NAMALWA (cell line): ENCODE data around the gene CLTCL1.
A peak's percentile ranks its signal among the peaks of the same experiment; 100 is the strongest.

ENCODE experiments used
- DNase-seq: peaks from one replicate; pipeline ENCODE4 v3.0.0-alpha.2; 2015; ENCODE audit warnings: low spot score

The CLTCL1 gene

DNA sequence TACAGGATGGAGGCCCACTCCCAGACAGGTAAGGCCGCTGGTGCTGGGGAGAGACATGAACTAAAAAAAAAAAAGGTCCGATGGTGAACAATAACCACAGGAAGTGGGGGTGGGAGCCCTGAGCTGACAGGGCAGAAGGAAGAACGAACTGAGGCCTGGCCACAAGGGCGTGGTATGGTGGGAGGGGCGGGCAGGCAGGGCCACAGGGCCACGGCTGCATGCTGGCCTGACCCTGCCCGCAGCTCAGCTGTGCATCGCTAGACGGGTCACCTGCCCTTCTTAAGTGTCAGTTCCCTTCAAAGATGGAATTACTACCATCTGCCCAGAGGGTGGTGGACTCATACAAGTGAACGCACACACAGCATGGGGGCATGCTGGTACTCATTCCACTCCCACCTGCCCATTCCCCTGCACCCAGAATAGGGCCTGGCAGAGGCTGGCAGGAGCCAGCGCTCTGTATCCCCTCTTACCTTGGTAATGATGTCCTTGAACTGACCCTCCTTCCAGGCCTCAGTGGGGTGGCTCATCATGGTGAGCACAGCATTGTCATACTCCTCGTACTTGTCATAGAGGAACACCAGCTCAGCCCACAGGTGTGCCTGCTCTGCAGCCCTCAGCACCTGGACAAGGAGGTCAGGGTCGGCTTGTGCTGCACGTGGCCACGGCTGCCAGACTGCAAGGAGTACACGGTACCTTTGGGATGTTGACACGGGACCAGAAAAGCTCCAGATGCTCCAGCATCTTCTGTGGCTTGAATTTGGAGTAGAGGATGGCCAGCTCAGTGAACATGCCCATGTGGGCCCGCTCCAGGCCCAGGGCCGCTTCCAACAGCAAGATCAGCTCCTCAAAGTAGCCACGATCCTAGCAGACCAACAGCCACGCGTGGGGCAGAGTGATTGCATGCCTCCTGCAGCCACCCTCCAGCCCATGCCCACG, 95.5 kb downstream of the CLTCL1 start:
- no peak for DNase-seq

GRCh38 chr22:19194766-19195536, 96.6 kb downstream of the CLTCL1 start:
- DNase-seq, result no peak

DNA sequence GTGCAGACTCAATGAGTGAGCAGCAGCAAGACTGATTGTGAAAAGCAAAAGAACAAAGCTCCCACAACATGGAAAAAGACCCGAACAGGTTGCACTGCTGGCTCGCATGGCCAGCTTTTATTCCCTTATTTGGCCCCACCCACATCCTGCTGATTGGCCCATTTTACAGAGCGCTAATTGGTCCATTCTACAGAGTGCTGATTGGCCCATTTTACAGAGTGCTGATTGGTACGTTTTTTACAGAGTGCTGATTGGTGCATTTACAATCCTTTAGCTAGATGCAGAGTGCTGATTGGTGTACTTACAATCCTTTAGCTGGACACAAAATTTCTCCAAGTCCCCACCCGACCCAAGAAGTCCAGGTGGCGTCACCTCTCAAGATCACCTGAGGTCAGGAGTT, 97.6 kb downstream of the CLTCL1 start:
- peak; percentile 48 for DNase-seq

DNA sequence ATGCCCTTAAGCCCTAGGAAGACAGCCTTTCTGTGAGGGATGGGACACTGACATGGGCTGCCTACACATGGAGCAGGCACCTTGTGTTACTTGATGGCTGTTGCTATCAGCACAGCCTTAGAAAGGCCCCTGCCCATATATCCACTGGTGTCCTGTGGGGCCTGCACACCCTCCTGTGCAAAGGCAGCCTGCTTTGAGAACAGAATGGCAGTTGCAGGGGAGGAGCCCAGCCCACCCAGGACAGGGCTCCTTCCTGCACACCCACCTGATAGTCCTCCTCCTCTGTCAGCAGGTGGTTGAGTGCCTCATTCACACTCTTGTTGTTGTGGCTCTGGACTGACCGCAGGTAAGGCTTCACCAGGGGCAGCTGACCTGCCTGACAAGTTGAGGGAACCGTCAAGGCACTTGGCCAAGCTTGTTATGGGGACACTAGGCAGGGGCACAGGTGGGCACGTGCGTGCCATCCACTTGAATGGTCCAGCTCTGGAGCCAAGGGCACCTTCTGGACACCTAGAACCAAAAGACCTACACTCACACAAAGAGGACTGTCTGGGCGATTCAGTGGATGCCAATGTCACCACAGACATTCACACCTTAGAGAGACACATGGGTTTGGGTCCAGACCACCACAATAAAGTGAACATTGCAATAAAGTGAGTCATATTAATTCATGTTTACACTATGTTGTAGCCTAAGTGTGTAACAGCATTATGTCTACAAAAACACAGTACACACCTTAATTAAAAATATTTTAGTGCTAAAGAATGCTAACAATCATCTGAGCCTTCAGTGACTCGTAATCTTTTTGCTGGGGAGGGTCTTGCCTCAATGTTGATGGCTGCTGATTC, 103.6 kb downstream of the CLTCL1 start:
- DNase-seq, result no peak

GRCh38 chr22:19184276-19184997, 107.1 kb downstream of the CLTCL1 start:
- DNase-seq, result no peak

- no peak for DNase-seq
These were observed 108.3 kb downstream of the CLTCL1 start for GRCh38 chr22:19183216-19183615.

DNA sequence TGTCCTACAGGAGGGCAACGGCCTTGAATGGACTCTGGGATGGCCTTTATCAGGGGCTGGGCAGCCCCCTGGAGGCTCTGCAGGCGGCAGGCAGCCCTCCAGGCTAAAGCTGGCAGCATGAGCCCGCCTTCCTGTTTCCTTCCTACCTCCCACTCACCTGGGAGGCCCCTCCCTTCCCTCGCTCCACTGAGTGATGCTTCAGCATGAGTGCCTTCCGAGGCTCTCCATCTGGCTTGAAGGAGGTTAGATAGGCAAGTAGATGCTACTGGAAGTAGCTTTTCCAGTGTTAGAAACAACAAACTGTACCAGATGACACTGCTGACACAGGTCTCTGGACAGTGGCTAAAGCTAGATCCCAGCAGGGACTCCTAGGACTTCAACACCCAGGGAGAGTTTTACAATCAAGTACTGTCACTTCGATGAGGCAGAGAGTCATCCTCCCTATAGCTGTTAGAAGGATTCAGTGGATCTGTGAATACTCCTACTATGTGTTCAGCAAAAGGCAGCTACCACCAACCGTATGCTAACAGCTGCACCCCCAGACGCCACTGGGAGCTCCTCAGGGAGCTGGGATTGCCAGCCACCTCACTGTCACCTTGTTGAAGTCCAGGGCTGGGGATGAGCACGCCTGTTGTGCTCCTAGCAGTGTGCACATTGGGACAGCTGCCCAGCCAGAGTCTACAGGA, 108.9 kb downstream of the CLTCL1 start:
- no peak for DNase-seq

GRCh38 chr22:19181786-19182471, 109.6 kb downstream of the CLTCL1 start:
- DNase-seq, result no peak

GRCh38 chr22:19180740-19181410, 110.6 kb downstream of the CLTCL1 start:
- DNase-seq, result no peak

GRCh38 chr22:19180234-19180633, 111.3 kb downstream of the CLTCL1 start:
- no peak for DNase-seq

DNA sequence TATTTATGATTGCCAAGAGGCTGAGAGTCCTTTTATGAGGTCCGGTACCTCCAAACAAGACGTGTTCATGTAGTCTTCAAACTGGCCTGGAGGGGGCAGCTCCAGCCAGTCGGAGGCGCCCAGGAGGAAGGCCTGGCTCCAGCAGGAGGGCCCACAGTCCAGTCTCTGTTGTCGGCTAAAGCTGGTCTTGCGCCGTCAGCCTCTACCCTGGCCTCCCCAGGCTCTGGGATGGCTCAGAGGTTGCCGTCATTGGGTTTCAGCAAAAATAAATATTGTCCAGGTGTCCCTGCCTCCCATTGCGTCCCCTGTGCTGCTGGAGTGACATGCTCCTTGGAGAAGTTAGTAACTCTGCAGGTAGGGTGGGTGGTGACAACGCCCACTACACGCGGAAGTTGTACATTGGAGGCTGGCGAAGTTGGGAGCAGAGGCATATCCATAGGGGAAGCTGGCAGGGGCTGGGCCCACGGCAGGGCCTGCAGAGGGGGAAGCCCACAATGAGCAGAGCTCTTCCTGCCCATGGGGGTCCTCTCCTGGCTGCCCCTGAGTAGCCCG, 111.9 kb downstream of the CLTCL1 start:
- peak; percentile 85 for DNase-seq

- DNase-seq, result peak; percentile 90
These were observed 112.6 kb downstream of the CLTCL1 start, which contains the start of gene SLC25A1 for GRCh38 chr22:19178657-19179496. Gene SLC25A1 (minus strand): TSS chr22:19178736. CDS start chr22:19178673, 63 bp downstream.

GRCh38 chr22:19178065-19178656, 113.4 kb downstream of the CLTCL1 start:
- DNase-seq, result peak; percentile 65

GRCh38 chr22:19177164-19178064, 114.1 kb downstream of the CLTCL1 start:
- DNase-seq, result no peak

GRCh38 chr22:19176732-19177131, 114.8 kb downstream of the CLTCL1 start:
- DNase-seq, result no peak

DNA sequence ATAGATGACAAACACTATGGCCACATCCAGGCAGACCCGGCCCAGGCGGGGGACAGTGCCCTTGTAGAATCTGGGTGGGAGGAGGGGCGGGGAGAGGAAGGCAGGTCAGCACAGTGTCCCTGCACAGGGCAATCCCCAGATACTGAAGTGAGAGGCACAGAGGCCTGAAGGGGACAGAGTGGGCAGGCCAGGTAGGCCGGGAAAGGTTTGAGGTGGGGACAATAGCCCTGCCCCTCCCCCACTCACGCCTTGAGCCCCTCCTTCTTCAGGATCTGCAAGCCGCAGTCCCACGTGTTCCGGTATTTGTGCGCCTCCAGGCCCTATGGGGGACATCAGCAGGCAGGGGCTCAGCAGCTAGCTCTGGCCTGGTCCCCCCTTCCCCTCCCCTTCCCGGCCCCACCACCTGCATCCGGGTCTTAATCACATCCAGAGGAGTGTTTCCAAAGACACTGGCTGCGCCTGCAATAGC, 115.3 kb downstream of the CLTCL1 start:
- no peak for DNase-seq
